Stimulated activated CD8-positive, alpha-beta memory T cell treated with anti-CD3 and anti-CD28 coated beads, Interleukin-12 subunit alpha, Interleukin-12 subunit beta, amount 100 ng/mL, for 1 hour (primary cell): ENCODE results near the gene ALDH1A2.
A peak's percentile ranks its signal among the peaks of the same experiment; 100 is the strongest.
"Not testable (repeated sequence)": the region's sequence is repeated elsewhere in the genome, so short reads cannot be mapped to it uniquely, and the experiment has no call there.

Source experiments
- DNase-seq: peaks from one replicate; pipeline ENCODE4 v3.0.0-alpha.2; 2020; ENCODE audit warnings: low read depth

Gene ALDH1A2

GRCh38 chr15:58066042-58066867 lies 744 bp upstream of the ALDH1A2 start:
- peak; percentile 6 for DNase-seq

DNA sequence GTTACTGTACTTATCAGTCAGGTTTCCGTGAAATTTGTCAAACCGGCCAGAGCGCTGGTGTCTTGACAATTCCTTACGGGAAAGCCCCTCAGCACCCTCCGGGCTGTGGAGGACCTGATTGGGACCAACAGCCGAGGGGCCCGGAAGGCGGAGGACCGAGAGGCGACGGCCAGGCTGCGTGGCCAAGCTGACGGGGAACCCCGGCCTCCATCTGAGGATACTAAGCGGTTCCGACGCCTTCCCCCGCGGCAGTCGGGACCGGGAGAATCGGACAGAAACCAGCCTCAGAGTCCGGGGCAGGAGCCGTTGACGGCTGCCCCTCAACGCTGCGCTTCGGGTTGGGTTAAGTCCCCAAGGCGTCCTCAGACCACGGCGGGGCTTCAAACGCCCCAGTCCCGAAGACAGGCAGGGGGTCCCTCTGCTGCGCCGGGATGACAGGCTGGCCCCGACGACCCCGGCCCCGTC lies 499 bp downstream of the ALDH1A2 start:
- no peak for DNase-seq

GRCh38 chr15:58064082-58064979 lies 1.2 kb downstream of the ALDH1A2 start:
- DNase-seq, result no peak

GRCh38 chr15:58063614-58064013 lies 1.9 kb downstream of the ALDH1A2 start:
- no peak for DNase-seq

GRCh38 chr15:58062983-58063382 lies 2.5 kb downstream of the ALDH1A2 start:
- DNase-seq, result no peak

- no peak for DNase-seq
These were observed 3.3 kb downstream of the ALDH1A2 start for GRCh38 chr15:58062175-58062574.

- no peak for DNase-seq
These were observed 4.9 kb downstream of the ALDH1A2 start for GRCh38 chr15:58060575-58060974.

DNA sequence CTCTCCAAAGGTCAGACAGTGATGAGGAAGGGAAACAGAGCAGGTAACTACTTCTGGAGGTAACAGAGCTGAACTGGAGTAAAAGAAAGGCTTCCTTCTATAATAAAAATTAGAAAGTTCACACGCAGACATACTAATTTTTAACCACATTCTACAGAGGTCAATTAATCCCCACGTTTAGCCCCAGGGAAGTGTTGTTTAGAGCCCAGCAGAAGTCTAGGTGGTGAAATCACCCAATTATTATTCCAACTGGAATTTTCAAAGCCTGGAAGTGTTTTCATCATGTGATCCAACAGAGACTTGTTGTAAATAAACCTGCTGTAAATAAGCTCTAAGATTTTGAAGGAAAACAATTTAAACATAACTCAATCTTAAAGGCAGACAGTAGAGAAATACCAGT lies 6.8 kb downstream of the ALDH1A2 start:
- DNase-seq, result no peak

- DNase-seq, result no peak
These were observed 7.4 kb downstream of the ALDH1A2 start for GRCh38 chr15:58058073-58058472.

- no peak for DNase-seq
These were observed 8.0 kb downstream of the ALDH1A2 start for GRCh38 chr15:58057559-58057958.

DNA sequence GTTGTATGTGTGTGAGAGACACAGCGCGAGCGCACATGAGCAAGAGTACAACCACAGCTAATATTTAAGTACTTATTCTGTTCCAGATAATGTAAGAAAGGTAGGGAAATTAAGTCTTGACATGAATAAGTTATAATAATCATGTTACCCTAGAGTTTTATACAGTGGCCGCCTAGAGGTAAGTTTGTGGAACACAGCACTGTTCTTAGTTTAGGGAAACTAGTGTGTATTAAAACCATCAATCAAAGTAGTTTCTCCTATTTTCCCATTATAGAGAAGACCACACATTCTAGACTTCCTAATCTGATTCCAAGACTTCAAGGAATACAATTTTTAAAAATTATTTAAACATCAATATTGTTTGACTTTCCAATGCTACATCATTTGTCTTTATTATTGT lies 9.5 kb downstream of the ALDH1A2 start:
- DNase-seq, result no peak

DNA sequence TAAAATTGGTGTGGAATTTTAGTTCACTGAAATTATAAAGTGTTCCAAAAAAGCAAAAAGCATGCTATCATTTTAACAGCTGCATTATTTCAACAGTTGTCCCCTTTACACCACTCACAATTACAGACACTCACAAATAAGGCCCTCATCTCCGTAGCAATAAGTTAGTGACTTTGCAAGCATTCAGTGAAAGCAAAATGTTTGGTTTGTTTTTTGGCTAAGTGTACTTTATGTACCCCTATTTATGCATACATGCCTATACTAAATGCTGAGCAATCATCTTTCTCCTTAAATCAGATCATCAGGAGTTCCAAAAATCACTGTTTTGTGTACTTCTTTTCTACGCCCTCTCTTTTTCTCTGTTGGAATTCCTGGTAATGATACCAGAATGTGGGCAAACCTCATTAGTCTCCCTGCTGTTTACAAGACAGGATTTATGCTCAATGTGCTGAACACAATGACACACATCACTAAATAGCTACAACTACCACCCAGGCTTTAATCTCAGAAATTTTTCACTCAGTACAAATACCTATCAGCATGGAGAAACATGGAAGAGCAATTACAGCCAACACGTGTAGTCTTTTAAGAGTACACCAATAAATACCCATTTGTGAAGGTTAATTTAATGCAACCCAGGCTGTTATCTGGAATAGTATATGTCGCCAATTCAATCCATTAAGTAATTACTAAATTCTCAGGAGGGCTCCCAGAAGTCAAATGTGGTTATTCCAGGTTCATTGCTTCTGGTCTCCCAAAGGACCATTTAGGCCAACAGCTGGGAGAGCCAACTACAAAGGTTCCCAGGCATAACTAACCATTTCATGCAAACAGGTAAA lies 12.0 kb downstream of the ALDH1A2 start:
- DNase-seq, result no peak

DNA sequence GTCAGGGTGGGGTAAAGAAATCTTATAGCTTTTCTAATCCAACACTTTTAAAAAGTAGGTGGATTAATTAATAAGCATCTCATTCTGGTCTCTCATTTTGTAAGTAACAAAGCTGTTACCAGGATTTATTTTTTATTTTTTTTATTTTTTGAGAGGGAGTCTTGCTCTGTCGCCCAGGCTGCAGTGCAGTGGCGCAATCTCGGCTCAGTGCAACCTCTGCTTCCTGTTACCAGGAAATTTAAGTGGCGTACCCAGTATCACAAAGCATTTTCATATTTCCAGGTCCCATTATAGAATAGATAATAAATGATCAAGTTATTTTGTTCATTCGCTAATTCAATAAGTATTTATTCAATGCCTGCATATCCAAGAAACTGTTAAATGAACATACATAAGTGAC lies 13.2 kb downstream of the ALDH1A2 start:
- DNase-seq, result no peak

- no peak for DNase-seq
These were observed 15.8 kb downstream of the ALDH1A2 start for GRCh38 chr15:58049520-58050227.

DNA sequence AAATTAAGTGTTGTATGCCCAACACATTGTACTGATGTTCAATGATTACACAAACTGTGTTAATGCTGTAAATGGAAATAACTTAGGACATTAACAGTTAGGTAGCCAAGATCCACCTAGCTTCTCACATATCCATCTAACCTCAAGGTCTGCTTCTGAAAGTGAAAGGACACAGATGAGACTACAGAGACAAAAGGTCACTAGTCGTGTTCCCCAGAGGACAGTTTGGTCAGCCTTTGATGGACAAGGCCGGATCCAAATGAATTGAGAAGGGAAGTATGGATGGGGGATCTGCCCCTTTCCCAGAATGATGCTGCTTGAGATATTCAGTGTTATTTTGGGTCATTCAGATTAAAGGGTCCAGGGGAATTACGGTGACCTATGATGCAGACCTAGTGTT lies 17.2 kb downstream of the ALDH1A2 start:
- DNase-seq, result no peak

DNA sequence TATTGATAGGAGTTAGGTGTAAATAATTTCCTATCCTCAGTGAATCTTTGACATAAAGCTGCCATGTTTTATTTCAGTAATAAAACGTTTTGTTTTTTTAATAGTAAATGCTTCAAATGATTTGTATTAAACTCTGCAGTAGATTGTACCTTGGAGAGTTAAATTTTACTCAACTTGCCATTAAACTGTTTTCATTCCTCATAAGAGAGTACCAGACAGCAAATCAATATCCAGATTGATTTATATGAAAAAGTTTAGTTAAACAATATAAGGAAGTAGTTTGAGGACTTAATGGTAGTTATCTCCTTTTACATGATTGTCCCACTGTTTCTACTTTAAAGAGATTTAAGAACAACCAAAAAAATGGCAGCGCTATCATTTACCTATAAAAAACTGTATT lies 18.4 kb downstream of the ALDH1A2 start:
- no peak for DNase-seq

DNA sequence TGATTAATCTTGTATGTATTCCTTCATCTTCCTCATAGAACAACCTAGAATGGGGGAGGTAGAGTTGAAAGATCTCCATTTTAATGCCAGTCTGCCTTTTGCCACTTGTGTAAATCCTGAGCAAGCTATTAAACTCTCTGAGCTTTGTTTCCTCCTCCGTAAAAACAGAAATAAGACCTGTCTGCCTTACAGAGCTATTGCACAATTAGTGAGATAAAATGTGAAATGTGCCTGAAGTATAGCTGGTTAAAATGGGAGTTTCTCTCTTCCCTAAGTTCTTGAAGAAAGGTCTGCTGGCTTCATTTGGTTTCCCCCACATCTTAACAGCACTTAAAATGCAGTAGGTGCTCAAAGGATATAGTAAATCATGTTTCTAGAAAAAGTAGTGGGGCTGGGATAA lies 19.0 kb downstream of the ALDH1A2 start:
- no peak for DNase-seq

DNA sequence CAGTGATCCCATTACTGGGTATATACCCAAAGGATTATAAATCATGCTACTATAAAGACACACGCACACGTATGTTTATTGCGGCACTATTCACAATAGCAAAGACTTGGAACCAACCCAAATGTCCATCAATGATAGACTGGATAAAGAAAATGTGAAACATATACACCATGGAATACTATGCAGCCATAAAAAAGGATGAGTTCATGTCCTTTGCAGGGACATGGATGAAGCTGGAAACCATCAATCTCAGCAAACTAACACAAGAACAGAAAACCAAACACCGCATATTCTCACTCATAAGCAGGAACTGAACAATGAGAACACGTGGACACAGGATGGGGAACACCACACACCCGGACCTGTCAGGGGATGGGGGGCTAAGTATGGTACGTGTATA lies 20.1 kb downstream of the ALDH1A2 start:
- DNase-seq, result not testable (repeated sequence)

GRCh38 chr15:58044551-58044950 lies 21.0 kb downstream of the ALDH1A2 start:
- DNase-seq, result no peak

DNA sequence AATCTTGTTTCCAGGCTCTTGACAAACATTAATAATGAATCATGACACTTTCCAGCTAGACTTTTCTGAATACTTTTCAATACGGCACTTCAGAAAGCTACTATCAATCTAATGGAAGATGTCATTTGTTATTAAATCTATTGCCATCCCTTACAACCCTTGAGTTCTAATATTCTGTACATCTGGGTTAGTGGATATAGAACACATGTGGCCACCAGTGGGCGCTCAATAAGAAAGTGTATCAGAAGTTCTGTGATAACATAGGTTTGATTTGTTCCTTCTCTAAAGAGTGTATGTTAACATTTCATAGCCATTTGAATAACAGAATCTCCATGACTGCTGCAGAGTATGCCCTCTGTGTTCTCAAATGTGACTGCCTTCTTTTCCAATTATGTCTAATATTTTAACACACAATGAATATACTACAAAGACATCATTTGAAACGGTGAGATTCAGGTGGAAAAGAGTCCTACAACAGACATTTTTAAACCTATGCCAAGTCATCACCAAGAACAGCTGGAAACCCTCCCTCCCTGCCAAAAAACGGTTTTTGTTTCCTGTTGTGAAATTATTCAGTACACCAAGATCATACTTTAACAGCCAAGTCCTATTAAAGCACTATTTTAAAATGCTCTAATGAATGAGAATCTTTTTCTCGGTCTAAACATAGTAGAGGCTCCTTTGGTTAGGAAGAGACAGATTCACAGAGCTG lies 22.2 kb downstream of the ALDH1A2 start:
- peak; percentile 11 for DNase-seq

DNA sequence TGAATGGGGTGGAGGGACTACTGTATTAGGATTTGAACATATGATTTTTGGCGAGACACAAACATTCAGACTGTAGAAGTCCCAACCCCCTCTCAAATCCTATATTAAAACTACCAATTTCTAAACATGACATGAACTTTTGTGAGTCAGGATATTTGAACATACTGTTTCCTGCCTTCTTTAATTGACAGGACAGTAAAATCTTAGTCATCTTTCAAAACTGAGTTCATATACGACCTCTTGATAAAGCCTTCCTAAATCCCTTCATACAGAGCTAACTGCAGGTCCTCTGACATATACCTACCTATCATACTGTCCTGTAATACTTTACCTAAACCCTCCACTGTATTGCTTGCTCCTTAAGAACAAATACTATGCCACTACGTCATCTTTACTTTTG lies 23.5 kb downstream of the ALDH1A2 start:
- no peak for DNase-seq
